Breast epithelium (tissue), 3 donors: Measurements from ENCODE around the gene WWC1.

ENCODE experiments used
- POLR2A ChIP-seq: fragments of 450-650 bp; IDR thresholded peaks from one replicate; pipeline ENCODE4 v1.6.1; 2016; ENCODE audit warnings: antibody characterized with exemption, mild to moderate bottlenecking, moderate library complexity
- TF ChIP-seq, protein P1 (sequence below), 3 donors: fragments of 450-650 bp; IDR thresholded peaks; one replicate each; pipeline ENCODE4 v1.5.1; 2016 to 2017; ENCODE audit warnings: antibody characterized with exemption in 3 of 3, mild to moderate bottlenecking in 3 of 3, moderate library complexity in 3 of 3

DNA sequence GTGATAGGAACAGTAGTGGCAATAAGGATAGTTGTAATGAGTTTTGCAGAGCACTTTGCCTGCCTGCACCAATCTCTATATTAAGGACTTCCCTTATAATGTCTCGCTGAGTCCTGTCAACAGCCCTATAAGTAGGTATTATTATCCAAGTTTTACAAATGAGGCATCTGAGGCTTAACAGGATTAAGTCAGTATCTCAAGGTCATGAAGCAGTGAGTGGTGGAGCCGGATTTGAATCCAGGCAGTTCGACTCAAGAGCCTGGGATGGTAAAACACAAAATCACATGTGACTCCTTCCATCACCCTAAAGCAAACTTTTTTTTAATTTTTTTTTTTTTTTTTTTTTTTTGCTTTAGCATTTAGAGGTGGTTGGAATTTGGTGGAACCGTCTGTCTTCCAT, 135.8 kb downstream of the WWC1 start:
- TF ChIP-seq, protein P1, sequence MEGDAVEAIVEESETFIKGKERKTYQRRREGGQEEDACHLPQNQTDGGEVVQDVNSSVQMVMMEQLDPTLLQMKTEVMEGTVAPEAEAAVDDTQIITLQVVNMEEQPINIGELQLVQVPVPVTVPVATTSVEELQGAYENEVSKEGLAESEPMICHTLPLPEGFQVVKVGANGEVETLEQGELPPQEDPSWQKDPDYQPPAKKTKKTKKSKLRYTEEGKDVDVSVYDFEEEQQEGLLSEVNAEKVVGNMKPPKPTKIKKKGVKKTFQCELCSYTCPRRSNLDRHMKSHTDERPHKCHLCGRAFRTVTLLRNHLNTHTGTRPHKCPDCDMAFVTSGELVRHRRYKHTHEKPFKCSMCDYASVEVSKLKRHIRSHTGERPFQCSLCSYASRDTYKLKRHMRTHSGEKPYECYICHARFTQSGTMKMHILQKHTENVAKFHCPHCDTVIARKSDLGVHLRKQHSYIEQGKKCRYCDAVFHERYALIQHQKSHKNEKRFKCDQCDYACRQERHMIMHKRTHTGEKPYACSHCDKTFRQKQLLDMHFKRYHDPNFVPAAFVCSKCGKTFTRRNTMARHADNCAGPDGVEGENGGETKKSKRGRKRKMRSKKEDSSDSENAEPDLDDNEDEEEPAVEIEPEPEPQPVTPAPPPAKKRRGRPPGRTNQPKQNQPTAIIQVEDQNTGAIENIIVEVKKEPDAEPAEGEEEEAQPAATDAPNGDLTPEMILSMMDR (IDR thresholded peaks at IDR 0.05) = no peak
- TF ChIP-seq POLR2A = no peak
